Motor neuron (in vitro differentiated cells): ENCODE results near the gene CELSR2. TPM values are rescaled to one million over a fixed set of nuclear protein-coding genes. Genes with fewer than 3 reads are reported as not detected.
A peak's percentile ranks its signal among the peaks of the same experiment; 100 is the strongest.

Experiments
- ATAC-seq, 8 experiments: fragments of 200-7000 bp; cut with Tn5 transposase; replicated peaks in 6 of 8; 2 replicates each; pipeline ENCODE4 v1.8.0; 2021; ENCODE audit warnings: mild to moderate bottlenecking in 8 of 8, moderate library complexity in 8 of 8
- H3K27ac ChIP-seq, 2 donors: fragments of 250-450 bp; sonication (Bioruptor Pico); 2 replicates each; pipeline ENCODE4 v1.9.0; 2021; ENCODE audit warnings: antibody characterized with exemption in 2 of 2, mild to moderate bottlenecking in 2 of 2, moderate library complexity in 1 of 2
- H3K4me1 ChIP-seq, 2 donors: fragments of 250-450 bp; sonication (Bioruptor Pico); replicated peaks in 1 of 2; 2 replicates each; pipeline ENCODE4 v1.6.1; 2021; ENCODE audit warnings: antibody characterized with exemption in 2 of 2, mild to moderate bottlenecking in 2 of 2, moderate library complexity in 1 of 2
- H3K4me3 ChIP-seq, 5 donors: fragments of 250-450 bp; sonication (Bioruptor Pico); 2 replicates each; pipeline ENCODE4 v1.9.0; 2021; ENCODE audit warnings: antibody characterized with exemption in 5 of 5, mild to moderate bottlenecking in 5 of 5, moderate library complexity in 4 of 5
- WGBS, 10 experiments: fragments of 450-650 bp; shearing (Covaris generic); methylation state at CpG; one replicate each; pipeline ENCODE4 v1.0.0; 2022; 5-methylcytosine and 5-hydroxymethylcytosine counted together
- in situ Hi-C, 9 experiments: fragments of 400-800 bp; cut with MboI; loops; one replicate each; pipeline ENCODE4 v1.15.0; 2021; ENCODE audit warnings: low sequenced_read_pairs in 9 of 9, low pct_unique_long_range_greater_than_20kb in 2 of 9; ENCODE audit not compliant: unreplicated experiment in 9 of 9
- total RNA-seq, 8 experiments: library from RNA; unstranded; fragments of 300-600 nt; gene quantifications; 2 replicates each; pipeline versions ENCODE4 v1.2.3 to v1.2.4, GENCODE V29; 2022

CELSR2 gene
- total RNA-seq, 8 experiments from 2014 or later = 1.1 to 90.9 (median 43.3) TPM

GRCh38 chr1:109249654-109250401 lies 489 bp downstream of the CELSR2 start:
- Histone ChIP-seq H3K27ac (peak overlapping the region; percentile 86 to 89), H3K4me1 (peaks cover 41 to 59% of the 10 kb centered on the region in 2 donors), H3K4me3 (peak overlapping the region; percentile 67 to 94 (median 86))
- peak; percentile 17 to 55 (median 22) for ATAC-seq
- in situ Hi-C loops = loop anchor here in 2 of 9 experiments (25.0 kb wide), 1 partner anchor 137 kb away; the partner anchor contains the start of gene SORT1 (in 2 of the 2)
- WGBS, 10 experiments = 0 to 7% (median 2%) methylated on average over 13 to 16 of the region's 80 CpGs; no CpG with 5 or more reads in 7 of the 10 experiments

- in situ Hi-C loops = loop anchor here in 2 of 9 experiments (25.0 kb wide), 1 partner anchor 137 kb away; the partner anchor contains the start of gene SORT1 (in 2 of the 2)
- Histone ChIP-seq H3K4me1 (peaks cover 48 to 67% of the 10 kb centered on the region in 2 donors), H3K27ac (peak overlapping the region; percentile 86 to 89), H3K4me3 (peak overlapping the region; percentile 67 to 94 (median 86))
- 65 to 100% (median 81%) methylated on average over 1 to 10 of the region's 33 CpGs; no CpG with 5 or more reads in 6 of the 10 experiments for WGBS, 10 experiments
- ATAC-seq = no peak
These were observed 1.3 kb downstream of the CELSR2 start for GRCh38 chr1:109250454-109251276.

DNA sequence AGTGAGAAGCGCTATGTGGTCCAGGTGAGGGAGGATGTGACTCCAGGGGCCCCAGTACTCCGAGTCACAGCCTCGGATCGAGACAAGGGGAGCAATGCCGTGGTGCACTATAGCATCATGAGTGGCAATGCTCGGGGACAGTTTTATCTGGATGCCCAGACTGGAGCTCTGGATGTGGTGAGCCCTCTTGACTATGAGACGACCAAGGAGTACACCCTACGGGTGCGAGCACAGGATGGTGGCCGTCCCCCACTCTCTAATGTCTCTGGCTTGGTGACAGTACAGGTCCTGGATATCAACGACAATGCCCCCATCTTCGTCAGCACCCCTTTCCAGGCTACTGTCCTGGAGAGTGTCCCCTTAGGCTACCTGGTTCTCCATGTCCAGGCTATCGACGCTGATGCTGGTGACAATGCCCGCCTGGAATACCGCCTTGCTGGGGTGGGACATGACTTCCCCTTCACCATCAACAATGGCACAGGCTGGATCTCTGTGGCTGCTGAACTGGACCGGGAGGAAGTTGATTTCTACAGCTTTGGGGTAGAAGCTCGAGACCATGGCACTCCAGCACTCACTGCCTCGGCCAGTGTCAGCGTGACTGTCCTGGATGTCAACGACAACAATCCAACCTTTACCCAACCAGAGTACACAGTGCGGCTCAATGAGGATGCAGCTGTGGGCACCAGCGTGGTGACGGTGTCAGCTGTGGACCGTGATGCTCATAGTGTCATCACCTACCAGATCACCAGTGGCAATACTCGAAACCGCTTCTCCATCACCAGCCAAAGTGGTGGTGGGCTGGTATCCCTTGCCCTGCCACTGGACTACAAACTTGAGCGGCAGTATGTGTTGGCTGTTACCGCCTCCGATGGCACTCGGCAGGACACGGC lies 2.2 kb downstream of the CELSR2 start:
- Histone ChIP-seq H3K4me1 (peaks cover 56 to 75% of the 10 kb centered on the region in 2 donors), H3K4me3 (no peak overlapping the region), H3K27ac (no peak overlapping the region)
- in situ Hi-C loops = loop anchor here in 2 of 9 experiments (25.0 kb wide), 1 partner anchor 136 kb away; the partner anchor contains the start of gene SORT1 (in 2 of the 2)
- no peak for ATAC-seq
- 87 to 100% (median 95%) methylated on average over 2 to 27 of the region's 32 CpGs; no CpG with 5 or more reads in 3 of the 10 experiments for WGBS, 10 experiments

DNA sequence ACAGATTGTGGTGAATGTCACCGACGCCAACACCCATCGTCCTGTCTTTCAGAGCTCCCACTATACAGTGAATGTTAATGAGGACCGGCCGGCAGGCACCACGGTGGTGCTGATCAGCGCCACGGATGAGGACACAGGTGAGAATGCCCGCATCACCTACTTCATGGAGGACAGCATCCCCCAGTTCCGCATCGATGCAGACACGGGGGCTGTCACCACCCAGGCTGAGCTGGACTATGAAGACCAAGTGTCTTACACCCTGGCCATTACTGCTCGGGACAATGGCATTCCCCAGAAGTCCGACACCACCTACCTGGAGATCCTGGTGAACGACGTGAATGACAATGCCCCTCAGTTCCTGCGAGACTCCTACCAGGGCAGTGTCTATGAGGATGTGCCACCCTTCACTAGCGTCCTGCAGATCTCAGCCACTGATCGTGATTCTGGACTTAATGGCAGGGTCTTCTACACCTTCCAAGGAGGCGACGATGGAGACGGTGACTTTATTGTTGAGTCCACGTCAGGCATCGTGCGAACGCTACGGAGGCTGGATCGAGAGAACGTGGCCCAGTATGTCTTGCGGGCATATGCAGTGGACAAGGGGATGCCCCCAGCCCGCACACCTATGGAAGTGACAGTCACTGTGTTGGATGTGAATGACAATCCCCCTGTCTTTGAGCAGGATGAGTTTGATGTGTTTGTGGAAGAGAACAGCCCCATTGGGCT lies 3.0 kb downstream of the CELSR2 start:
- H3K4me1 ChIP-seq = peaks cover 62 to 76% of the 10 kb centered on the region in 2 donors
- 80 to 100% (median 96%) methylated on average over 2 to 24 of the region's 31 CpGs; no CpG with 5 or more reads in 2 of the 10 experiments for WGBS, 10 experiments
- in situ Hi-C loops = loop anchor here in 2 of 9 experiments (25.0 kb wide), 1 partner anchor 135 kb away; the partner anchor contains the start of gene SORT1 (in 2 of the 2)
- ATAC-seq = no peak
- peak overlapping the region; percentile 93 to 95 for H3K27ac ChIP-seq
- H3K4me3 ChIP-seq = no peak overlapping the region

GRCh38 chr1:109252893-109253802 lies 3.8 kb downstream of the CELSR2 start:
- peak in 6 of 8 experiments; percentile 5 to 48 (median 40) for ATAC-seq
- H3K4me3 ChIP-seq = peak overlapping the region; percentile 27 to 39 (median 34)
- H3K4me1 ChIP-seq = peaks cover 71 to 80% of the 10 kb centered on the region in 2 donors
- 0 to 100% (median 90%) methylated on average over 3 to 11 of the region's 33 CpGs; no CpG with 5 or more reads in 3 of the 10 experiments for WGBS, 10 experiments
- H3K27ac ChIP-seq = peak overlapping the region; percentile 93 to 95
- in situ Hi-C loops = loop anchor here in 2 of 9 experiments (25.0 kb wide), 1 partner anchor 134 kb away; the partner anchor contains the start of gene SORT1 (in 2 of the 2)

DNA sequence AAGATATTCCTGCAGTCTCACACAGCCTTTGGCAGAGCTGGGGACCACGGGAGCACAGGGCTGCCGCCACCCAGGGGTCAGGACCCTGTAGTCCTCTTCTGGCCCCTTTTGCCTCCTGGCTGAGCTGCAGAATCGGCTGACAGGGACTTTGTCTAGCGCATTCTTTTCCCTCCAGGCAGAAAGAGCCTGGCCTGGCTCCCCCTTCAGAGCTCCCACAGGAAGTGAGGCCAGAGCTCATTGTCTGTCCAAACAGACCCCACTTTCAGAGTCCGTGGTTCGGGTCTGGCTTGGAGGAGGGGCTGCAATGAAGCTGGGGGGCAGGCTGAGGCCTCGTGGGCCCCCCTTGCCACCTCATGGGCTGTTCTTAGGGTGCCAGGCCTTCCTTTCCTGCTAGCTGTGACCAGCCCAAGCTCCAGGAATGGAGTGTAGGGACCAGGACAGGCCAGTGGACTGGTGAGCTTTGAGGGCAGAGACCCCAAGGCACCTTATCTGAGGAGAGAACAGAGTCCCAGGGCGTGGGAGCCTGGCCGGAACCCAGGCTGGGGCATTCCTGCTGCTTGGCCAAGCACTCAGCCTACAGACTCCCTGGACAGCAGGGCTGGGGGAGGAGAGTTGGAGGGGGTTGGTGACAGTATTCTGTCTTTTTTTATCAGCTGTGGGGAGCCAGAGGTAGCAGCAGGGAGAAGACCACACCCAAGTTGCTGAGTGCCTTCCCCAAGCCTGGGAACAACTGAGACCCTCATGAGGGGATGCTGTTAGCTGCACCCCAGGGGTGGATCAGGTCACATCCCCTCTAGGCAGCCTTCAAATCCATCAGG lies 4.7 kb downstream of the CELSR2 start:
- in situ Hi-C loops = loop anchor here in 2 of 9 experiments (25.0 kb wide), 1 partner anchor 133 kb away; the partner anchor contains the start of gene SORT1 (in 2 of the 2)

GRCh38 chr1:109254621-109255096 lies 5.3 kb downstream of the CELSR2 start:
- WGBS, 10 experiments = 9 to 100% (median 15%) methylated on average over 1 to 6 of the region's 7 CpGs; no CpG with 5 or more reads in 6 of the 10 experiments
- ATAC-seq = peak; percentile 3 to 39 (median 30)
- peaks cover 77 to 84% of the 10 kb centered on the region in 2 donors for H3K4me1 ChIP-seq
- peak overlapping the region; percentile 93 to 95 for H3K27ac ChIP-seq
- in situ Hi-C loops = loop anchor here in 2 of 9 experiments (25.0 kb wide), 1 partner anchor 133 kb away; the partner anchor contains the start of gene SORT1 (in 2 of the 2)
- peak overlapping the region; percentile 27 to 39 (median 34) for H3K4me3 ChIP-seq

More for the DNA sequence above, 4.7 kb downstream of the CELSR2 start:
- H3K4me1 ChIP-seq = peaks cover 73 to 80% of the 10 kb centered on the region in 2 donors
- H3K27ac ChIP-seq = peak overlapping the region; percentile 93 to 95
- 5 to 20% (median 16%) methylated on average over 1 to 9 of the region's 9 CpGs; no CpG with 5 or more reads in 7 of the 10 experiments for WGBS, 10 experiments
- peak in 7 of 8 experiments; percentile 5 to 19 (median 10) for ATAC-seq
- H3K4me3 ChIP-seq = peak overlapping the region; percentile 27 to 39 (median 34)

DNA sequence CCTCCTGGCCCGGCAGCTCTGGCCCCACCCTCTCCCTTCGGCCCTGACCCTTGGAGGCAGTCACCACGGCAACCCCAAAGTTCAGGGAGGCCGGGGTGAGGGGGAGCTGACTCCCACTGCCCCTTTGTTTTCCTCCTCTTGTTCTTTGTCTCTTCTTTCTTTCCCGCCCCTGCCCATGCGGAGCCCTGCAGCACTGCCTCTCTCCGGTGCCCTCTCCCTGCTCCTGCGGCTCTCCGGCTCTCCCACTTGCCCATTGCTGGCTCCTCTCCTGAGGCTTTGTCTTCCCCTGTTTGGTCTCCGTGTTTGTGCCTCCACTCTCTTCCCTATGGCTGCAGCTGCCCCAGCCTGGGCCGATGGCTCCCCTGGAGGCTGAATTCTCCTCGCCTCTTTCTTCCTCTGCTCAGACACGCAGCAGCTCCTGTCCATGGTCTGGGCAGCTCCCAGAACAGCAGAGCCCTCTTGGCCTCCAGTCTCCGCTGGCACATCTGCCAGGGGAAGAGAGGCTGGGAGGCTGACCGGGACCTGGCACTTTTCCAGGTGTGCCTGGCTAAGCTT lies 5.8 kb downstream of the CELSR2 start:
- in situ Hi-C loops = loop anchor here in 2 of 9 experiments (25.0 kb wide), 1 partner anchor 132 kb away; the partner anchor contains the start of gene SORT1 (in 2 of the 2)
- ATAC-seq = peak in 5 of 8 experiments; percentile 20 to 32 (median 24)
- peak overlapping the region; percentile 27 to 39 (median 34) for H3K4me3 ChIP-seq

GRCh38 chr1:109255678-109256077 lies 6.3 kb downstream of the CELSR2 start:
- WGBS, 10 experiments = no CpG with 5 or more reads among the region's 5 CpGs
- ATAC-seq = no peak
- Histone ChIP-seq H3K27ac (peak overlapping the region; percentile 93 to 95), H3K4me3 (peak overlapping the region; percentile 27 to 39 (median 34)), H3K4me1 (peaks cover 82 to 87% of the 10 kb centered on the region in 2 donors)
- in situ Hi-C loops = loop anchor here in 2 of 9 experiments (25.0 kb wide), 1 partner anchor 132 kb away; the partner anchor contains the start of gene SORT1 (in 2 of the 2)

More for the DNA sequence above, 5.8 kb downstream of the CELSR2 start:
- Histone ChIP-seq H3K27ac (peak overlapping the region; percentile 93 to 95), H3K4me1 (peaks cover 81 to 87% of the 10 kb centered on the region in 2 donors)
- 0 to 83% (median 5%) methylated on average over 4 to 13 of the region's 15 CpGs; no CpG with 5 or more reads in 3 of the 10 experiments for WGBS, 10 experiments
